ENCODE measurements around the gene OSBPL2.

Gene OSBPL2

GRCh38 chr20:62282877-62283503 lies 44.7 kb downstream of the OSBPL2 start:
- no peak for DNase-seq (ENCODE audit: low read depth in 2 of 2)

DNA sequence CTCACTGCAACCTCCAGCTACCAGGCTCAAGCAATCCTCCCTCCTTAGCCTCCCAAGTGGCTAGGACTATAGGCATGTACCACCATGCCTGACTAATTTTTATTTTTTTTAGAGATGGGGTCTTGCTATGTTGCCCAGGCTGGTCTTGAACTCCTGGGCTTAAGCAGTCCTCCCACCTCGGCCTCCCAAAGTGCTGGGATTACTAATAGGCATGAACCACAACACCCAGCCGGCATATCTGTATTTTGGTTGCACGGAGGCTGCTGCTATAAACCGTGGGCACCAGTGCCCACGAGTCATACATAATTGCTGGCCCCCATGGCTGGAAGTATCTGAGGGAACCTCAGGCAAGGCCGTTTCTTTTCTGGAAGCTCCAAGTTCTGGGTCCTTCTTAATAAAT lies 46.1 kb downstream of the OSBPL2 start:
- DNase-seq (ENCODE audit: low read depth in 2 of 2) = no peak

DNA sequence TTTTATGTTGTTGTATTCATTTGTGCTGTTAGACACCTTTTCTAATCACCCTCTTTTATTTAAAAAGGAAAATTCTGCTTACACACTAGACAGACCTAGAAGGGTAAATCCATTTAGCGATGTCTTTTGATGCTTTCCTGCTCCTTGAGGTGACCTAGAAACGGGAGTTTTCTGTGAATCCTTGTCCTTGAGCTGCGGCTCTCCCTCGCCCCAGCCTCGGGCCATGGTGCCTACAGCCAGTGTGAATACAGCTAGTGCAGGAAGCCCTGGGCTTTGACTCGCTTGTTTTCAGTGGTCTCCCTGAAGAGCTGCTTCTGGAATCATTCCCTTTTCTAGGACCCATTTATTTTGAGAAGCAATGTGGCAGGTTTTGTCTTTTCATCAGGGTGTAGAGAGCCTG lies 46.8 kb downstream of the OSBPL2 start:
- no peak for DNase-seq (ENCODE audit: low read depth in 2 of 2)

- DNase-seq (ENCODE audit: low read depth in 2 of 2) = no peak
These were observed 47.4 kb downstream of the OSBPL2 start for GRCh38 chr20:62285722-62286121.

GRCh38 chr20:62286493-62287064 lies 48.3 kb downstream of the OSBPL2 start:
- DNase-seq (ENCODE audit: low read depth in 2 of 2) = no peak

DNA sequence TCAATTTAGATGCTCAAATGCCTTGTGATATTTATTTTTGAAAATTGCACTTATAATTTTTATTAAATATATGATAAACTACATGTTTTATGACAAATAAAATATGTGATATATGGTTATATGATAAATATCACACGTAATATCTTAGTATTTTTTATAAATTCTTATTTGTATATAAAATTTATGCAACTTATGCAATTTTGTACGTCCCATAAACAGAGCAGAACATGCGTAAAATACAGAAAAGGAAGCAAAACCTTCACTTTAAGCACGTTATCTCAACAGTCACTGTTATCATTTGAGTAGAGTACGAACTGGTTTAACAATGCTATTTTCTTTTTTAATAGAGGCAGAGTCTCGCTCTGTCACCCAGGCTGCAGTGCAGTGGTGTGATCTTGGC lies 48.8 kb downstream of the OSBPL2 start:
- no peak for DNase-seq (ENCODE audit: low read depth in 2 of 2)

DNA sequence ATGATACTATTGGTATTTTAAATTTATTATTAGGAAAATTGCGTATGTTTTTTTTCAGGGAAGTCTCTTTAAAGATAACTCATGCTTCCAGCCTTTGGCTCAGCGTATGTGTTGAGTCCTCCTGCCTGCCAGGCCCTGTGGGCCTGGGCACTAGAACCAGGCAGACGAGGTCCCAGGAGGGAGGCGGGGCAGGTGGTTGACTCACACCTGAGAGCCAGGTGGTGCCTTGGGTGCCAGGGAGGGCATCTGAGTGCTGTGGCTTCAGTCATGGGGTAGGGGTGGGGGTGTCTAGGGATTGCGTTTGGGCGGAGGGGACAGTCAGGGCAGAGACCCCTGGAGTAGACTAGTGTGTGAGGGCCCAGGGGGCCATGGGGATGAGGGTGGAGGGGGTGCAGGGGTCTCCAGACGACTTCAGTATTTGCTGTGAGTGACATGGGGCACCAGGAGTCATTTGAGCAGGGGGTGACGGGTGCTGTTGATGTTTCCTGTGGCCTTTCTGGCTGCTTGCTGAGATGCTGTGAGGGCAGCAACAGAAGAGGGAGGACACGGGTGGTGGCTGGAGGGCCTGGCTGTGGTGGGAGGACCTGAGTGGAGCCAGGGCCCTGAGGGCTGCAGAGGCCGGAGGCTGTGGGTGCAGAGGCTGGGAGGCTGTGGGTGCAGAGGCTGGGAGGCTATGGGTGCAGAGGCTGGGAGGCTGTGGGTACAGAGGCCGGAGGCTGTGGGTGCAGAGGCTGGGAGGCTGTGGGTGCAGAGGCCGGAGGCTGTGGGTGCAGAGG lies 49.6 kb downstream of the OSBPL2 start:
- DNase-seq (ENCODE audit: low read depth in 2 of 2) = no peak

- no peak for DNase-seq (ENCODE audit: low read depth in 2 of 2)
These were observed 50.3 kb downstream of the OSBPL2 start for GRCh38 chr20:62288535-62289105.

DNA sequence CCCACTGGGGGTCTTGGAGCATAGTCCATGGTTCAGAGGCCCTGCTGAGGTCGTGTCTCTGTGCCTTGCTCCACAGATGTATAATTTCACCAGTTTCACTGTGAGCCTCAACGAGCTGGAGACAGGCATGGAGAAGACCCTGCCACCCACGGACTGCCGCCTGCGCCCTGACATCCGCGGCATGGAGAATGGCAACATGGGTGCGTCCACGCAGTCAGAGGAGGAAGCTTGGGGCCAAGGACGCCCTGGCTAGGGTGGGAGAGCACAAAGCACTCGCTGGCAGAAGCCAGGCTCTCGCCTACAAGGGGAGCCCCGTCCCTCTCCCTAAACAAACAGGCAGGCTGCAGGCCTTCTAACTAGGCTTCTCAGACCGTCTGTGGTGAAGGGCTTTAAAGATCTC lies 50.8 kb downstream of the OSBPL2 start:
- no peak for DNase-seq (ENCODE audit: low read depth in 2 of 2)

- no peak for DNase-seq (ENCODE audit: low read depth in 2 of 2)
These were observed 51.6 kb downstream of the OSBPL2 start for GRCh38 chr20:62289898-62290297.

- no peak for DNase-seq (ENCODE audit: low read depth in 2 of 2)
These were observed 53.1 kb downstream of the OSBPL2 start for GRCh38 chr20:62291251-62292066.

DNA sequence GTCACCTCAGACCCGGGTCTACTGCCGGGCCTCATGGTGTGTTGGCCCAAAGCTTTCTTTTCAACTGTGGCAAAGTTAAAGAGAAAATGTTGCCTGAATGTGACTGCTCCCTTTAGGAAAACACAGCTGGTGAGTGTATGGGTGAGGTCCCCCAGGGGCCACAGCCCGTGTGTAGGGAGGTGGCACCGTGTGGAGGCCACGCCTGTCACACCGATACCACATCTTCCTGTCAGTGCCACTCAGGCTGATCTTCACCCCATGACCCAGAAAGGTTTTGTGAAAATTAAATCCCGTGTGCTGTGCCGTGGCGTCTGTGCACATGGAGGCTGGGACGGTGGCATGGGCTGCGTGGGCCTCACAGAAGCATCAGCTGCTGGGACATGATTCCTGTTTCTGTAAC lies 53.8 kb downstream of the OSBPL2 start:
- no peak for DNase-seq (ENCODE audit: low read depth in 2 of 2)

- no peak for DNase-seq (ENCODE audit: low read depth in 2 of 2)
These were observed 54.9 kb downstream of the OSBPL2 start for GRCh38 chr20:62293111-62293784.

GRCh38 chr20:62293946-62294345 lies 55.6 kb downstream of the OSBPL2 start:
- DNase-seq (ENCODE audit: low read depth in 2 of 2) = no peak

- DNase-seq (ENCODE audit: low read depth in 2 of 2) = no peak
These were observed 56.2 kb downstream of the OSBPL2 start for GRCh38 chr20:62294516-62294915.

DNA sequence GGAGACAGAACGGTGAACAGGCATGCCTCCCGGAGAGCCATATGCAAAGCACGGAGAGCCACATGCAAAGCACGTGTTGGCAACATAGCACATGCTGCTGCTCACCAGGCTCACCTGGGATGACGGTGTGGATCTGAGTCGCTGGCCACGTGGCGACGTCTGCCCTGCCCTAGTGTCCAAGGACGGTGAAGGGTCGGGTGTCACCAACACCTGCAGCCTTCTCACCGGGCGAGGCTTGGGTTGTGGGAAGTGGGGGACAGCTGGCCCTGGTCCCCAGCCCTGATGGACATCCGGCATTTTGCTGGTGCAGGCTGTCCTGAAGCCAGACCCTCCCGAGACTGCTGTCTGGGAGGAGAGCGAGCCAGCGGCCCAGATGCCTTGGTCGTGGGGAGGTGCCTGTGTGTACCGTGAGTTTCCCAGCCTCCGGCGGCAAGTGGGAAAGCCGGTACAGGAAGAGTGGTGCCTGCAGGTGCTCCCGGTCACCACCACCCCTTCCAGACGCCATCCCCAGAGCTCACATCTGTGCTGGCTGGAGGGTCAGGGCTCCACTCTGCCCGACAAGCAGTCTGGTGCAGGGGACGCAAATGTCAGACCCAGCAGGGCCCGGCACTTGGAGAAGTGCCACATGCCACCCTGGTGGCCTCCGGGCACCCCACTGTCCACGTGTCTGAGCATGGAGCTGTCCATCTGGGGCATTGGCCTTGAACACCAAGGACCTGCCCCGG lies 58.6 kb downstream of the OSBPL2 start:
- no peak for DNase-seq (ENCODE audit: low read depth in 2 of 2)

GRCh38 chr20:62297449-62298227 lies 59.3 kb downstream of the OSBPL2 start:
- no peak for DNase-seq (ENCODE audit: low read depth in 2 of 2)

DNA sequence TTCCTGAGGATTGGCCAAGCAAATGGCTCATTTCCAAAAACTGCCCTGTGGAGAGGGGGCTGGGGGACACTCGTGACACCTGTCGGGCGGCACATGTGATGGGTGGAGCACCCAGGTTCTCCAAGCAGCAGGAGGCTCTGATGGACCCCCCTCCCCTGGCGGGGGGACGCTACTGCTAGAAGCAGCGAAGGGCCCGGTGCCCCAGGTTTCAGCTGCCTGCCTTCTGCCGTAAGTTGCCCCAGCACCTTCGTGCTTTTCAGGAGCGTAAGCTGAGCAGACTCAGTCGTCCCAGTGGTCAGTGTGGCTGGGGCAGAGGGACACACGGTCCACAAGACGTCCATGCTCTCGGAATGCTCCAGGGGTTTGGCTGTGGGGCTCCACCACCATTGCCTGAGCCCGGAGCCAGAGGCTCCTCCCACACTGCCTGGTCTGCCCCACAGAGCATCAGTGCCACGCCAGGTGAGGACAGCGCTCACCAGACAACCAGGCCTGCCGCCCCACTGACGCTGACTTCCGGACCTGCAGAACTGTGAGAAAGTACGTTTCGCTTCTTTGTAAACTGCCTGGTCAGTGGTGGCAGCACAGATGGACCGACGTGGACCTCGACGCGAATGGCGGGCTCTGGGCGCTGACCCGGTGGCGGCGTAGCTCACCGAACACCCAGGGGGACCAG lies 60.4 kb downstream of the OSBPL2 start:
- DNase-seq (ENCODE audit: low read depth in 2 of 2) = no peak

DNA sequence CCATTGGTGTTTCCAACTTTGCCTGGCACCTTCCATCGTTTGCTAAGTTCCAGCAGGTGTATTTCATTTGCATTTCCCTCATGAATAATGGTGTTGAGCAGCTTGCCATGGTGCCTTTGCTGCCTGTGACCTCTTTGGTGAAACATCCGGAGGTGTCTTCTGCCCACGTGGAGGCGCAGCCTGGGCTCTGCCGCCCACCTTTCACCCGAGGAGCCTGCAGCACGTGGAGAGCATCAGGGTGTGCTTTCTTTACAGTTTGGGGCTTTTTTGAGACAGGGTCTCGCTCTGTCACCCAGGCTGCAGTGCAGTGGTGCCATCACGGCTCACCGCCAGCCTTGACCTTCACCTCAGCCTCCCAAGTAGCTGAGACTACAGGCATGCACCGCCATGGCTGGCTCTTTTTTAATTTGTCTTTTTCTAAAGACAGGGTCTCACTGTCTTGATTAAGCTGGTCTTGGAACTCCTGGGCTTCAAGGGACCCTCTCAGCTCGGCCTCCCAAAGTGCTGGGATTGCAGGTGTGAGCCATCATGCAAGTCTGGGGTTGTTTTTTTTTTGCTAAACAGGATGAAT lies 61.4 kb downstream of the OSBPL2 start:
- no peak for DNase-seq (ENCODE audit: low read depth in 2 of 2)
